Heart left ventricle (tissue), 16 donors: ENCODE results near the gene CSTF1. TPM values are rescaled to one million over a fixed set of nuclear protein-coding genes. Genes with fewer than 3 reads are reported as not detected.
A peak's percentile ranks its signal among the peaks of the same experiment; 100 is the strongest.

Experiments used
- ATAC-seq, 4 donors: fragments of 200-7000 bp; cut with Tn5 transposase; one replicate each; pipeline ENCODE4 v1.9.1; 2020 to 2022; ENCODE audit warnings: moderate library complexity in 4 of 4, mild to moderate bottlenecking in 3 of 4, moderate number of reproducible peaks in 1 of 4
- DNase-seq, 5 donors: peaks; one replicate each; pipeline ENCODE4 v3.0.0-alpha.2; 2020
- H3K27ac ChIP-seq, 12 donors: fragments of 200-600 bp; sonication (generic) in 4 of 12; one replicate each; pipeline versions ENCODE4 v1.5.0 to v1.8.0; 2016 to 2022; ENCODE audit warnings: mild to moderate bottlenecking in 2 of 12
- H3K27me3 ChIP-seq, 9 donors: fragments of 200-600 bp; sonication (generic) in 2 of 9; one replicate each; pipeline versions ENCODE4 v1.5.1 to v1.8.0; 2016 to 2022; ENCODE audit warnings: mild to moderate bottlenecking in 3 of 9
- H3K36me3 ChIP-seq, 9 donors: fragments of 200-600 bp; sonication (generic) in 2 of 9; one replicate each; pipeline versions ENCODE4 v1.5.0 to v1.8.0; 2018 to 2022; ENCODE audit warnings: mild to moderate bottlenecking in 2 of 9
- H3K4me1 ChIP-seq, 12 donors: fragments of 200-600 bp; sonication (generic) in 4 of 12; one replicate each; pipeline versions ENCODE4 v1.5.0 to v1.8.0; 2016 to 2022; ENCODE audit warnings: mild to moderate bottlenecking in 3 of 12
- H3K4me3 ChIP-seq, 12 donors: fragments of 200-600 bp; sonication (generic) in 4 of 12; one replicate each; pipeline versions ENCODE4 v1.5.0 to v1.8.0; 2017 to 2022; ENCODE audit warnings: mild to moderate bottlenecking in 9 of 12, moderate library complexity in 4 of 12
- H3K9me3 ChIP-seq, 12 donors: fragments of 200-600 bp; sonication (generic) in 4 of 12; one replicate each; pipeline versions ENCODE4 v1.5.0 to v1.8.0; 2016 to 2022; ENCODE audit warnings: mild to moderate bottlenecking in 1 of 12
- CTCF ChIP-seq, 12 donors: fragments of 200-600 bp; sonication (generic) in 4 of 12; IDR thresholded peaks; one replicate each; pipeline versions ENCODE4 v1.5.0 to v1.8.0; 2018 to 2022; ENCODE audit warnings: antibody characterized with exemption in 12 of 12, mild to moderate bottlenecking in 5 of 12
- POLR2A ChIP-seq, 2 donors: fragments of 450-650 bp; IDR thresholded peaks; one replicate each; pipeline ENCODE4 v1.6.1; 2017; ENCODE audit warnings: antibody characterized with exemption in 2 of 2, mild to moderate bottlenecking in 2 of 2, moderate library complexity in 2 of 2
- WGBS, 4 donors: extraction: QIAGEN DNeasy Blood & Tissue Kit in 2 of 4; methylation state at CpG; one replicate each; pipeline versions ENCODE4 v1.1.5 to v1.1.7; 2013 to 2018; 5-methylcytosine and 5-hydroxymethylcytosine counted together
- intact Hi-C, 10 donors: fragments of 100-400 bp; cut with DNase I; formaldehyde crosslinking; loops; one replicate each; pipeline versions ENCODE4 v1.11.1 to v1.14.2; 2022
- polyA plus RNA-seq, 2 donors: library from polyadenylated mRNA; stranded (reverse); fragments of 200-250 nt; gene quantifications; one replicate each; pipeline ENCODE4 v1.2.3, GENCODE V29; 2013
- total RNA-seq, 9 donors: library from RNA; depleted of rRNA in 2 of 9; stranded (reverse); fragments of >200 nt in 2 of 9; fragmentation: NEBNext Ultra II Directional in 3 of 9; extraction: Animal tissue kit (Norgen Biotek cat#: 25700) in 3 of 9; gene quantifications; one replicate each; pipeline versions ENCODE4 v1.1.0 to v1.2.4, GENCODE V29; 2016 to 2023
- donor health status: ischemic (EF 13 %, LVEDD 7.1; RV severe dilation, severe dysfunction).
- donor health status: healthy with polysubstance abuse.
- donor health status: DM: no; HTN: yes; CAD: no.
- donor health status: DM: no; HTN: no; CAD: no.
- donor health status: ischemic (EF 25% LVEDD 6.9; RV normal size, moderate dysfunction).
- donor health status: ischemic (EF 25% LVEDD 5.7; RV mildly dilated, moderate dysfunction).
- donor health status: healthy.
- donor health status: DM: yes; HTN: yes; CAD: no.
- donor health status: ischemic (EF 35%, LVEDD 5.7; RV mildly dilated, moderate dysfunction).
- donor health status: nonischemic (EF 11% LVEDD 7.7; RV severe dilation, severe dysfunction).
- donor health status: DM: yes; HTN: yes; CAD: no.
- donor health status: PGD.
- donor health status: ischemic (EF 29% LVEDD 5.4; RV normal size, mild dysfunction).
- donor health status: nonischemic (EF 23%, LVEDD 6.1; RV moderate dilation, normal function).

The CSTF1 gene
- total and polyA plus RNA-seq, 11 donors: 4.2 to 27.3 (median 21.4) TPM

GRCh38 chr20:56411759-56412472 is 19.5 kb downstream of the CSTF1 start, which contains the start of gene CASS4:
CASS4 (plus strand) TSS chr20:56412260; CDS start chr20:56412459, 199 bp downstream.
- DNase-seq (peak in 2 of 5 donors; percentile 30 to 47), ATAC-seq (peak; percentile 57 to 87 (median 78))
- Histone ChIP-seq H3K4me1 (peaks cover 0 to 76% (median 20%) of the 10 kb centered on the region in 12 donors), H3K27me3 (no peaks in the 10 kb centered on the region), H3K9me3 (no peaks in the 10 kb centered on the region), H3K4me3 (peak within 1 kb of the TSS in 9 of 12 donors; percentile 6 to 60 (median 31)), H3K27ac (peak within 1 kb of the TSS in 11 of 12 donors; percentile 47 to 89 (median 68)), H3K36me3 (peaks cover 0 to 21% (median 13%) of the 10 kb centered on the region in 9 donors)
- WGBS, 4 donors: 28 to 42% (median 40%) methylated on average over 10 of the region's 10 CpGs
- TF ChIP-seq CTCF (IDR thresholded peaks at IDR 0.05) (no peak), POLR2A (IDR thresholded peaks at IDR 0.05) (no peak)
- intact Hi-C loops: no loop called here

GRCh38 chr20:56412473-56412790 is 20.0 kb downstream of the CSTF1 start:
- peaks cover 0 to 81% (median 20%) of the 10 kb centered on the region in 12 donors for H3K4me1 ChIP-seq
- 83 to 92% (median 85%) methylated on average over 7 of the region's 7 CpGs for WGBS, 4 donors
- DNase-seq (no peak), ATAC-seq (no peak)
- peak overlapping the region in 9 of 12 donors; percentile 6 to 60 (median 31) for H3K4me3 ChIP-seq
- intact Hi-C loops: no loop called here
- H3K9me3 ChIP-seq: no peaks in the 10 kb centered on the region
- H3K36me3 ChIP-seq: peaks cover 0 to 16% (median 8%) of the 10 kb centered on the region in 9 donors
- H3K27ac ChIP-seq: peak overlapping the region in 11 of 12 donors; percentile 47 to 89 (median 68)
- H3K27me3 ChIP-seq: no peaks in the 10 kb centered on the region
- TF ChIP-seq CTCF (IDR thresholded peaks at IDR 0.05) (no peak), POLR2A (IDR thresholded peaks at IDR 0.05) (no peak)

GRCh38 chr20:56412949-56413348 is 20.5 kb downstream of the CSTF1 start:
- peaks cover 0 to 86% (median 21%) of the 10 kb centered on the region in 12 donors for H3K4me1 ChIP-seq
- no peaks in the 10 kb centered on the region for H3K27me3 ChIP-seq
- intact Hi-C loops: no loop called here
- no peak for TF ChIP-seq CTCF (IDR thresholded peaks at IDR 0.05)
- ATAC-seq (no peak), DNase-seq (no peak)
- H3K9me3 ChIP-seq: no peaks in the 10 kb centered on the region
- H3K27ac ChIP-seq: peak overlapping the region in 10 of 12 donors; percentile 32 to 89 (median 72)
- H3K36me3 ChIP-seq: peaks cover 0 to 11% (median 3%) of the 10 kb centered on the region in 9 donors
- peak overlapping the region in 6 of 12 donors; percentile 22 to 60 (median 38) for H3K4me3 ChIP-seq
- 96 to 100% (median 97%) methylated on average over 3 of the region's 3 CpGs for WGBS, 4 donors

- Histone ChIP-seq H3K9me3 (no peaks in the 10 kb centered on the region), H3K4me1 (peaks cover 0 to 92% (median 26%) of the 10 kb centered on the region in 12 donors), H3K27ac (peak overlapping the region in 1 of 12 donors; percentile 89), H3K36me3 (no peaks in the 10 kb centered on the region), H3K27me3 (no peaks in the 10 kb centered on the region), H3K4me3 (peak overlapping the region in 1 of 12 donors; percentile 25)
- intact Hi-C loops: no loop called here
- peak in 1 of 5 donors; percentile 8 for DNase-seq
- TF ChIP-seq POLR2A (IDR thresholded peaks at IDR 0.05): no peak
- TF ChIP-seq CTCF (IDR thresholded peaks at IDR 0.05): no peak
- WGBS, 4 donors: 76 to 88% (median 82%) methylated on average over 12 of the region's 12 CpGs
- ATAC-seq: no peak
These were observed 22.7 kb downstream of the CSTF1 start for GRCh38 chr20:56414842-56415765.
